ELR (cell line): ENCODE data around the gene PSMD10.

ENCODE experiments used
- DNase-seq: peaks from one replicate; pipeline ENCODE4 v3.0.0-alpha.2; 2015; ENCODE audit warnings: low read depth

Gene PSMD10

GRCh38 chrX:108091264-108091877 lies at the start of gene PSMD10, which contains the start of gene ATG4A:
Gene PSMD10, minus strand, starts transcription at chrX:108091542. Its CDS starts 22 bp downstream, at chrX:108091520.
Gene ATG4A, plus strand, starts transcription at chrX:108091778. Its CDS starts 49 bp downstream, at chrX:108091827.
- DNase-seq = peak; percentile 94

- peak; percentile 31 for DNase-seq
Observed at GRCh38 chrX:108138814-108139702, 47.7 kb upstream of the PSMD10 start.

- no peak for DNase-seq
Observed at GRCh38 chrX:108134724-108135123, 43.4 kb upstream of the PSMD10 start.

GRCh38 chrX:108132876-108133275 lies 41.5 kb upstream of the PSMD10 start:
- no peak for DNase-seq

GRCh38 chrX:108132034-108132433 lies 40.7 kb upstream of the PSMD10 start:
- no peak for DNase-seq

GRCh38 chrX:108131471-108131870 lies 40.1 kb upstream of the PSMD10 start:
- peak; percentile 76 for DNase-seq

- DNase-seq = no peak
Observed at GRCh38 chrX:108130889-108131288, 39.5 kb upstream of the PSMD10 start.

- DNase-seq = no peak
Observed at GRCh38 chrX:108127152-108127551, 35.8 kb upstream of the PSMD10 start.

GRCh38 chrX:108126661-108127060 lies 35.3 kb upstream of the PSMD10 start:
- DNase-seq = no peak

GRCh38 chrX:108123591-108124366 lies 32.4 kb upstream of the PSMD10 start:
- no peak for DNase-seq

GRCh38 chrX:108122748-108123147 lies 31.4 kb upstream of the PSMD10 start:
- no peak for DNase-seq

- DNase-seq = no peak
Observed at GRCh38 chrX:108121291-108121690, 29.9 kb upstream of the PSMD10 start.

GRCh38 chrX:108117988-108118387 lies 26.6 kb upstream of the PSMD10 start:
- DNase-seq = no peak

GRCh38 chrX:108114541-108114940 lies 23.2 kb upstream of the PSMD10 start:
- no peak for DNase-seq

GRCh38 chrX:108105473-108105872 lies 14.1 kb upstream of the PSMD10 start:
- no peak for DNase-seq

GRCh38 chrX:108097380-108097779 lies 6.0 kb upstream of the PSMD10 start:
- peak; percentile 58 for DNase-seq

GRCh38 chrX:108091878-108092291 lies 543 bp upstream of the PSMD10 start:
- no peak for DNase-seq

- DNase-seq = peak; percentile 56
Observed at GRCh38 chrX:108090491-108091263, 665 bp downstream of the PSMD10 start.

GRCh38 chrX:108088511-108088910 lies 2.8 kb downstream of the PSMD10 start:
- DNase-seq = no peak

GRCh38 chrX:108087792-108088191 lies 3.5 kb downstream of the PSMD10 start:
- DNase-seq = no peak

- DNase-seq = no peak
Observed at GRCh38 chrX:108081110-108081509, 10.2 kb downstream of the PSMD10 start.

GRCh38 chrX:108072746-108073145 lies 18.6 kb downstream of the PSMD10 start:
- DNase-seq = peak; percentile 61
